ENCODE results near the gene LRRC7. TPM values are rescaled to one million over a fixed set of nuclear protein-coding genes. Genes with fewer than 3 reads are reported as not detected.

LRRC7 gene
- total RNA-seq, 2 experiments from 2014 or later: 0.14 to 0.20 TPM

DNA sequence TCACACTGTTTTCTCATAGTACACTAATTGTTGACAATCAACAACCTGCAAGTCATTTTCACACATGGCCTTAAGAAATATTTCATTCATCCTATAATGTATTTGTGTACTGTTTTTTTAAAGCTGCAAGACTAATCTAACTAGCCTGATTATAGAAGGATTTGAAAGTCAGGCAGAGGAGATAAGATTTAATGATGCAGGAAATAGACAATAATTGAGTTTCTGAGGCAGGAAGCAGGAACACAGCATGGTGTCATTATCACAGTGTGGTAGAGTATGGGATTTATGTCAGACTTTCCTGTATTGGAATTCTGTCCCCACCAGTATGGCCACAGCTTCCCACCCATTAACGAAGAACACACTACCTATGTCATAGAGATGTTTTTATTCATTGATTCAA, 138.8 kb downstream of the LRRC7 start:
- H3K9me3 ChIP-seq (ENCODE audit: control insufficient read depth in 1 of 2, insufficient read depth in 1 of 2, low read length in 2 of 2): no peaks in the 10 kb centered on the region
- intact Hi-C loops (cut with DNase I, micrococcal nuclease): loop anchor here in 1 of 2 experiments (10.0 kb wide), 1 partner anchor 58 kb away; no protein-coding TSS in a partner anchor
- no peak for TF ChIP-seq CTCF (IDR thresholded peaks at IDR 0.05)
- H3K9me3 Mint-ChIP-seq: no peaks in the 10 kb centered on the region
- no peaks in the 10 kb centered on the region for H3K36me3 Mint-ChIP-seq (ENCODE audit: low read depth)
- no peaks in the 10 kb centered on the region for H3K4me1 Mint-ChIP-seq (ENCODE audit: low read depth)
- H3K4me1 ChIP-seq (ENCODE audit: insufficient read depth, low read length): no peaks in the 10 kb centered on the region
- ChIA-PET POLR2A (no interaction called here), CTCF (no interaction called here)
- H3K4me3 ChIP-seq (ENCODE audit: low read length): no peak overlapping the region
- H3K27ac Mint-ChIP-seq: no peak overlapping the region
- H3K27me3 Mint-ChIP-seq: no peaks in the 10 kb centered on the region
- H3K27ac ChIP-seq (ENCODE audit: low read depth in 1 of 2, low read length in 2 of 2): no peak overlapping the region
- DNase-seq (no peak), ATAC-seq (ENCODE audit: poor library complexity) (no peak)
- no peaks in the 10 kb centered on the region for H3K27me3 ChIP-seq (ENCODE audit: control insufficient read depth in 1 of 2, insufficient read depth in 2 of 2, low read length in 2 of 2)
- no peak overlapping the region for H3K4me3 Mint-ChIP-seq
- no peaks in the 10 kb centered on the region for H3K36me3 ChIP-seq (ENCODE audit: insufficient read depth, low read length)

DNA sequence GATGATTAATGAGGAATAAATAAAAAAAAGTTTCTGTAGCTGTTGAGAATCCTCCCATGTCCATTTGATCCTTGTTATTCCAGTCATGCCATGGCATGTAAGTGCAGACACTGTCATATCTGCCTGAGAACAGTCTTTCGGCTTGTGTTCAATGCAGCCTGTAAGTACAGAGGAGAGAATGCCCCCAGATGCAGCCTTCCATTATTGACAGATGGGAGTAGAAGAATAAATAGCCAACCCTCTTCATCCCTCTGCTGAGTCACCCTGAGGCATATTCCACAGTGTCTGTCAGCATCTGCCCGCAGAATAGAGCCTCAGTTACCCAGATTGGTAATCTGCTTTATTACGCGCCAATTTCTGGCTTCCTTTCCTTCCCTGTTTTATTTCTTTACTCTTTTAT, 139.4 kb downstream of the LRRC7 start:
- no peak overlapping the region for H3K4me3 ChIP-seq (ENCODE audit: low read length)
- Mint-ChIP-seq H3K9me3 (no peaks in the 10 kb centered on the region), H3K4me1 (ENCODE audit: low read depth) (no peaks in the 10 kb centered on the region), H3K36me3 (ENCODE audit: low read depth) (no peaks in the 10 kb centered on the region), H3K27ac (no peak overlapping the region), H3K4me3 (no peak overlapping the region), H3K27me3 (no peaks in the 10 kb centered on the region)
- POLR2A ChIA-PET: no interaction called here
- H3K4me1 ChIP-seq (ENCODE audit: insufficient read depth, low read length): no peaks in the 10 kb centered on the region
- DNase-seq: no peak
- CTCF ChIA-PET: no interaction called here
- H3K27me3 ChIP-seq (ENCODE audit: control insufficient read depth in 1 of 2, insufficient read depth in 2 of 2, low read length in 2 of 2): no peaks in the 10 kb centered on the region
- TF ChIP-seq CTCF (IDR thresholded peaks at IDR 0.05): no peak
- no peak for ATAC-seq (ENCODE audit: poor library complexity)
- intact Hi-C loops (cut with DNase I, micrococcal nuclease): loop anchor here in 1 of 2 experiments (10.0 kb wide), 1 partner anchor 58 kb away; no protein-coding TSS in a partner anchor
- no peak overlapping the region for H3K27ac ChIP-seq (ENCODE audit: low read depth in 1 of 2, low read length in 2 of 2)
- peaks cover 0 to under 1% of the 10 kb centered on the region in 2 experiments for H3K9me3 ChIP-seq (ENCODE audit: control insufficient read depth in 1 of 2, insufficient read depth in 1 of 2, low read length in 2 of 2)
- H3K36me3 ChIP-seq (ENCODE audit: insufficient read depth, low read length): no peaks in the 10 kb centered on the region

- Mint-ChIP-seq H3K27me3 (no peaks in the 10 kb centered on the region), H3K36me3 (ENCODE audit: low read depth) (no peaks in the 10 kb centered on the region), H3K9me3 (no peaks in the 10 kb centered on the region), H3K4me1 (ENCODE audit: low read depth) (no peaks in the 10 kb centered on the region), H3K4me3 (no peak overlapping the region), H3K27ac (no peak overlapping the region)
- CTCF ChIA-PET: no interaction called here
- no peak overlapping the region for H3K27ac ChIP-seq (ENCODE audit: low read depth in 1 of 2, low read length in 2 of 2)
- TF ChIP-seq CTCF (IDR thresholded peaks at IDR 0.05): no peak
- POLR2A ChIA-PET: no interaction called here
- H3K4me1 ChIP-seq (ENCODE audit: insufficient read depth, low read length): no peaks in the 10 kb centered on the region
- intact Hi-C loops (cut with DNase I, micrococcal nuclease): no loop called here
- no peak for DNase-seq
- no peak for ATAC-seq (ENCODE audit: poor library complexity)
- peaks cover 0 to 4% of the 10 kb centered on the region in 2 experiments for H3K9me3 ChIP-seq (ENCODE audit: control insufficient read depth in 1 of 2, insufficient read depth in 1 of 2, low read length in 2 of 2)
- H3K36me3 ChIP-seq (ENCODE audit: insufficient read depth, low read length): no peaks in the 10 kb centered on the region
- H3K27me3 ChIP-seq (ENCODE audit: control insufficient read depth in 1 of 2, insufficient read depth in 2 of 2, low read length in 2 of 2): no peaks in the 10 kb centered on the region
- H3K4me3 ChIP-seq (ENCODE audit: low read length): no peak overlapping the region
Measured at GRCh38 chr1:69710484-69711189, 142.9 kb downstream of the LRRC7 start.

All from CD4-positive, alpha-beta T cell (primary cell).